ENCODE data around the gene CCDC66.

The CCDC66 gene

DNA sequence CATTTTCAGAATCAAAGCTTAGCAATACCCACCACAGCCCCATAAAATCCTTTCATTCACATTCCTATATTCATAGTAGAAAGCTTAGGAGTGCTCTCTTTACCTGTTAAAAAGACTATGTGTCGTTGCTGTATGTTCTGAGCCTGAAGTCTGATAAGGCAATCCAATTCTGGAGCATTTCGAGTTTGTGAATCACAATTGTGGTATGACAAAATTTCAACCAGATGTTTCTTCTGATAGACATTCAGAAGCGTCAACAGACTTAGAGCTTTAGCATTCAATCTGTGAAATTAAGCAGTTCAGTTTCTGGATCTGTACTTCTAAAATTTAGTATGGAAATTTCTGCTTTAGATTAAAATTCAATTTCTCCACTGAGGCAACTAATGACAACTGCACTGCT is 67.8 kb downstream of the CCDC66 start:
- DNase-seq = no peak

DNA sequence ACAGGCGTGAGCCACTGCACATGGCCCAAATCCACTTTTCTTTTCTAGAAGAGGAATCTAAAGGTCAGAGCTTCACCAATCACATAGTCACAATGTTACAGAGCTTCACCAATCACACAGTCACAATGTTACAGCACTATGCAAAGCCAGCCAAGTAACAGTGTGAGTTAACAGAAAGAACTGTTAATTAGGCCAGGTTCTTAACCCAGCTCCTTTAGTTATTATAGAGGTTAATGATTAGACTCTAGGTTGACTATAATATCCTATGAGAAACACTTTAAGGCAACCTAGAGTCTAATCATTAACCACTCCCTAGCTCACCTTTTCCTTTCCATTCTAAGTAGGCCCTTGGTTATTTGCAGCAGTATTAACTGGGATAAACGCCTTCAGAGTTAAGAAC is 72.1 kb downstream of the CCDC66 start:
- DNase-seq = no peak

DNA sequence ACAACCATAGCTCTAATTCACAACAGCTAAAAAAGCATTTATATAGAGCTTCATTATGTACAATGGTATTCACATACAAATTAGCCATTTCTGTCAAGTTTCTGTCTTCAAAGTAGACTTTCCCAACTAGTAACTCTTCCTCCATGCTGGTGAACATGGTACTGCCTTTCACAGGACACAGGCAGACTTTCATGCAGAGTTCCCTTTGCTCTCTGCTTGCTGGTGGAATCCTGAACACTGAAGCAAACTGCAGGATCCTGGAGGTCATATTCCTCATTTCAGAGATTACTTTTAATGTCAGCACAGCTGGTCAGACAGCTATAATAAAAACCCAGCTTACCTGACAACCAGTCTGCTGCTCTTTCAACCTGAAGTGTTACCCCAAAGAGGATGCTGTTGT is 72.5 kb downstream of the CCDC66 start:
- no peak for DNase-seq

DNA sequence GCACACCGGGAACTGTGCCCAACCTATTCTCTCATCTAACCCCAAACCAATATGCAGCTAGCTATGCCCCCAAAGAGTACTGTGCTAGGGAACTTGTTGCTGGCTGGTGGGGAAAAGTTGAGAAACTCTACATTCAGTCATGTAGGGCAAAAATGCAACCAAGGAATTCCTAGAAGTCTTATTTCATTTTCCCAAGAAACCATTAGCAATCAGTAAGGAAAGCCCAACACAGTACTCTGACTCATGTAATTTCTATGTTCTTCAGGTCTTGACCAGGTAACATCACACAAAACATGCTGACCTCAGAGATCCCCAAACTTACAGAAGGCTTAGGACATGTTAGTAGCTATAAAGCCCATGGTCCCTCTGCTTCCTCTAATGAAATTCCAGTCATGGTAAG is 74.0 kb downstream of the CCDC66 start:
- DNase-seq = no peak

DNA sequence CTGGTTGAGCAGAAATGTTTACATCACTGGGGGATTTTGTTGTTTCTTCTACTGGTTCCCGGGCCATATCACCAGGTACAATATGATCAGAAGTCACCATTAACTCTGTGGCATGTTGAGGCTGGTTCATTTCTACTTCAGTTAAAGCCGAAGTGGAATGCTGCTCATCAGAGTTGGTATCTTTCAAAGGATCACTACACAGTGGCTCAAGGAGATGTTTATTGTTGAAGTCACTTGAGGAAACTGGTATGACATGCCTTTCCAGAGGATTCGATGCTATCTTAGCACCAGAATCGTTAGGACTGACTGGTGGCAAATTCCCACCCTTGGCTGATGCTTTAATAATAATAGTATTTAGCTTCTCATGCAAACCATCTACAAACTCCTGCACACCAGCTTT is 76.2 kb downstream of the CCDC66 start:
- no peak for DNase-seq

DNA sequence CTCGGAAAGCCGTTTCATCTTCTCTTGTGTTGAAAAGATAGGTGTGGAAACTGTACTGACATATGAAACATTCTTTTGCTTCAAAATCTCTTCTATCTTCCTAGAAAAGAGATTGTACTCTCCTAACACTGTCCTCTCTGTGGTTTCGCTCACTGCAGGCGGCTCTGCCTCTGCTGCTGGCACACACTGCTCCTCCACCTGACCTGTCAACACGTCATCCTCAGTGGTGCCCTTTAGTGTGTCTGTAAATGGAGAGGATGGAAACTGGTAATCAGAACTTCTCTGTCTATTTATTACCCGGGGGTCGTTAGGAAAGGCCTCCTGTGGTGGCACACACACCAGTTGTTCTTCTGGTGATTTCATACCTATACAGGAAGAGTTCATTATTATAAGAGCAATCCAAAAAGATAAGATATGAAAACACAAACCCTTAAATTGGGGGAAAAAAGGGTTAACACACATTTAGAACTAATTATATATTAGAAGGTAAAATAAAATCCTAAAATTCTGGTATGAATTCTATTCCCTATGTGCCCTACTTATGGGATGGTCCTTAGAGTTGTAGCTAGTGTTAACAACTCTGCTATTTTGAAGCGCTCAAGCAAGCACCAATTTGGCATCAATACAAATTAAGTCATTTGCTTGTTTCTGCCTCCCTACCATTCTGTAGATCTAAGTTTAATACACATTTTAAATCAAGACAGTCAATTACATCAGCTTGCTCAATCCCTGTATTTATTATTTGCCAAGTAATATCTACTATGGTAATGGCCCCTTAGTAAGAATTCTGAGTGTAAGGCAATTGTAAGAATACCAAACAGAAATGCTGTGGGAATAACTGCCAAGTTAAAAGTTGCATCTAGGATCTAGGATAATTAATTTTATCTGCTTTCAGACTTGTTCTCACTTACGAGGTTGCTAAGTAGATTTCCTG is 76.9 kb downstream of the CCDC66 start:
- DNase-seq = no peak

DNA sequence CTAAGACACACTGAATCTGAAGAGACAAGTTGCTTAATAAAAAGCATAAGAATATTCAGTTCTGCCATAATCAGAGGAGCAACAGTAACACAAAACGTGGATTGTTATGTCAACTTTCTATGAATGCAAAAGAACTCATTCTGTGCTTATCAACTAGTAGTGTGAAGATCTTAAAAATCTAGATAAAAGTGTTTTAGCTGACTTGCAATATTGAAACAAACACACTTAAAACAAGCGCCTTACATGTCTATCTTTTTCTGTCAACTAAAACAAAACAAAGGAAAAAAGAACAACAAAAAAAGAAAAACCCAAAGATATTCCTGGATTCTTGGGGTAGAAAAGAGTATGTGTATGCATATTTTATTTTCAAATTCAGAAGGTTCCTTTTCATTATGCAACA is 88.4 kb downstream of the CCDC66 start:
- no peak for DNase-seq

DNA sequence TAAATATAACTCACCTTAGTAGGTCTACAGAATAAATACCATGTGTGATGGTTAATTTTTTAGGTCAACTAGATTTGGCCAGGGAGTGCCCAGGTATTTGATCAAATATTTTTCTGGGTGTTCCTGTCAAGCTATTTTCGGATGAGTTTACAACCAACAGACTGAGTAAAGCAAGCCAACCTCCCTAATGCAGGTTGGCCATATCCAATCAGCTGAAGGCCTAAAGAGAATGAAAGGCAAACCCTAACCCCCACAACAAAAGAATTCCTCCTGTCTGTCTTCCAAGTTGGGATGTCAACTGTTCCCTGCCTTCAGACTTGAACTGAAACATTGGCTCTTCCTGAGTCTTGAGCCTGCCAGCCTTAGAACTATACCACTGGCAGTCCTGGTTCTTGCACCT is 97.5 kb downstream of the CCDC66 start:
- DNase-seq = no peak

DNA sequence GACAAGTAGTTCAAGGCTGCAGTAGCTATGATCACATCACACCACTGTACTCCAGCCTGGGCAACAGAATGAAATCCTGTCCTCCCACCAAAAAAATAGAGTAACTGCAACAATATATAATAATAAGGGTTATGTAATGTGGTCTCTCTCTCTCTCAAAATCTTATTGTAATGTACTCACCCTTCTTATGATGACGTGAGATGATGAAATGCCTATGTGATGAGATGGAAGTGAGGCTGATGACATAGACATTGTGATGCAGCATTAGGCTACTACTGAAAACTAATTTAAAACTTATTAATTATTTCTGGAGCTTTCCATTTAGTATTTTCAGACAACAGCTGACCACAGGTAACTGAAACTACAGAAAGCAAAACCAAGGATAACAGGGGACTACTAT is 98.7 kb downstream of the CCDC66 start:
- no peak for DNase-seq

DNA sequence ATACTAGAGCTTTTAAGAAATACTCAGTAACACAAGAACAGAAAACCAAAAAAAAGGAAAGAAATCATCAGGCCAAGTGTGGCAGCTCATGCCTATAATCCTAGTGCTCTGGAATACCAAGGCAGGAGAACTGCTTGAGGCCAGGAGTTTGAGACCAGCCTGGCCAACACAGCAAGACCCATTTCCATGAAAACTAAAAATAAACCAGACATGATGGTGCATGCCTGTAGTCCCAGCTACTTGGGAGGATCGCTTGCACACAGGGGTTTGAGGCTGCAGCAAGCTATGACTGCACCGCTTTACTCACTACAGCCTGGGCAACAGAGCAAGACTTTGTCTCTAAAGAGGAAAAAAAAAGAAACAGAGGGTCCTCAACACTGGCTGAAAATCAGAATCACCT is 107.8 kb downstream of the CCDC66 start:
- DNase-seq = no peak

DNA sequence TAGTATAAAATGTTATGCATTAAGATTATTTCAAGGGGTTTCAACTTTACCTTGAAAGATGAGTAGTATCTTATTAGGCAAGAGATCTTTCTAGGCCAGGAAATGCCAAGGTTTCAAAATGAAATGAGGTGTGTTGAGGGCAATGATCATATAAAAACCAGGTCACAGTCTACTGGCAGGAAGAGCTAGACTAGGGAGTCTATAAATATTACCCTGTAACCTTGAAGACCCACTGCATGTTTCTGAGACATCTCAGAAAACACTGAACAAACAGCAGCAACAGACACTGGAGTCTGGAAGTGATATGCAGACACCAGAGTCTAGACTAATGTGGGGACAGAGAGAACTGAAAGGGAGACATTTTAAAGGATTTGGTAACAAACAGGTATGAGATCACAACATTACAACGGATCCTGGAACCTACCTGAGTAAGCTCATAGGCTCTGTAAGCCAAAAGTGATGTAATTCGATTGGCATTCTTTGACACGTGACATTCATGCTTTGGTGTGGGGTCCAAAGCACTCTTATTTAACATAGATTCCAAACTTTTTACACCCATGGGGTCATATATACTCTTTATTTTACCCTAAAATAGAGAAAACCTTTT is 111.1 kb downstream of the CCDC66 start:
- DNase-seq = no peak

Measured in NCI-H1436 (cell line).